GM21515 (cell line): ENCODE data around the gene NUBPL.
"Not testable (repeated sequence)": the region's sequence is repeated elsewhere in the genome, so short reads cannot be mapped to it uniquely, and the experiment has no call there.

Experiments
- ATAC-seq: cut with Tn5 transposase; IDR thresholded peaks from one replicate; pipeline ENCODE4 v1.9.1; 2021; ENCODE audit not compliant: unreplicated experiment

NUBPL gene

GRCh38 chr14:31576949-31577348 lies 15.7 kb downstream of the NUBPL start:
- ATAC-seq, result no peak

- ATAC-seq, result no peak
Measured at GRCh38 chr14:31578266-31578665, 17.1 kb downstream of the NUBPL start.

DNA sequence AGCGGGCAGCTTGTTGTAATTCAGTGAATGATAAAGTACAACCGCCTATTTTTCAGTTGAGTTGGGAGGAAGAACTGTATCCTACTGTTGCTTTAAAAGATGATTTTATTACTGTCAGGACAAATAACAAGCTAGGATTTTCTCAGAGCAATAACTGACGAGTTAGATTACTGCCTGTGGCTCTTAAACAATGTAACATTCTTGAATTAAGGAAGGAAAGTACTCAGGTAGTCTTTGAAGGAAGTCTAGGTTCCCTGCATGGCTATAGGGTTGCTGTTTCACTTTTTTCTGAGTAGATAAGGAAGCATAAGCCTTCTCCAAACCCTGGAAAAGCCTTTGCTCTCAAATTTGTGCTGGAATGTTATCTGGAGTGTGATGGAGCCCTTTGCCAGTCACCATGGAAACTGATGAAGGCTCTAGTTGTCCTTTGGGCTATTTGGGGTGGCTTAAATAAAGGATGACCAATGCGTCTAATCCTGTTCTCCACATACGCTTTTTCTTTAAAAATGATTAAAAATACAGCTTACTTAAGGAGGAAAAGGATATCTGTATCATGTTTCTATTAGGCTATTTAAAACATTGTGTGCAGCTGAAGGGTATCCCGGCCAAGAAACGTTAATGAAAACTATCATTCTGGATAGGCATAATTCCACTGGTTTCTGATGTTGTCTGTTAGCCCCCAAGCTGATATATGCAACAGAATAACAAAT lies 17.7 kb downstream of the NUBPL start:
- ATAC-seq, result no peak

DNA sequence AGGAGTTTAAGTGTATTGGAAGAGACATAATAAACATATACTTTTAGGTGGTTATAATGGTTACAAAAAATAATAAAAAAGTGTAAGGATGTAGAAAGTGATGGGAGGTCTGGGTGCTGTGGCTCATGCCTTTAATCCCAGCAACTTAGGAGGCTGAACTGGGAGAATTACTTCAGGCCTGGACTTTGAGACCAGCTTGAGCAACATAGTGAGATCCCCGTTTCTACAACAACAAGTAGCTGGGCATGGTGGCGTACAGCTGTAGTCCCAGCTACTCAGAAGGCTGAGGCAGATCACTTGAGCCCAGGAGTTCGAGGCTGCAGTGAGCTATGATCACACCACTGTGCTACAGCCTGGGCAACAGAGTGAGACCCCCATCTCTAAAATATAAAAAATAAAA lies 19.0 kb downstream of the NUBPL start:
- ATAC-seq, result no peak

- ATAC-seq, result no peak
Measured at GRCh38 chr14:31582286-31582691, 21.1 kb downstream of the NUBPL start.

DNA sequence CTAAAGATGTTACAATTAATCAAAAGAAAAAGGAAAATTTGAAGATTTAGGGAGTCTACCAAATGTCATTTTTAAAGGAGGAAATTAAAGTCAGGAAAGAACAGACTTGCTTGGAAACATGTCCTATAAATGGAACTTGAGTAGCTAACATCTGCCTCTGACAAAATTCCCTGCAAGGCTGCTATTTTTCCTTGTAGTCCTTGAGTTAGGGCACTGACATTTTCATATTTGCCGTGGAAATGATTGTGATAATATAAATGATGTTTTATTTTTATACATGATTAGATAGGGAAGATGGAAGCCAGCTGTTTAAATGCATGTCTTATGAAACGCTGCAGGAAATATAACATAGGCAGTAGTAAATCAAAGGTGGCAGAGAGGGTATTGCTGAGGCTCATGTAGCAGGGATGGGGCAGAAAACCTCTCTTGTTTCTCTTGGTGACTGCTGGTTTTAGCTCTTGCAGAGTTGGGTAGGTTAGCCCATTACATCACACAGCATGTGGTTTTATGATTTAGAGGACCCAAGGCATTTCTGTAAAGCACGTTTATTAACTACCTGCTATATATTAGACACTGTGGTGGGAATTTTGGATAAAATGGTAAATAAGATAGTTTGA lies 21.7 kb downstream of the NUBPL start:
- ATAC-seq, result no peak

GRCh38 chr14:31590206-31590605 lies 29.0 kb downstream of the NUBPL start:
- ATAC-seq, result no peak

GRCh38 chr14:31592122-31592521 lies 30.9 kb downstream of the NUBPL start:
- ATAC-seq, result no peak

GRCh38 chr14:31592631-31593030 lies 31.4 kb downstream of the NUBPL start:
- ATAC-seq, result no peak

GRCh38 chr14:31596342-31597095 lies 35.3 kb downstream of the NUBPL start:
- no peak for ATAC-seq

DNA sequence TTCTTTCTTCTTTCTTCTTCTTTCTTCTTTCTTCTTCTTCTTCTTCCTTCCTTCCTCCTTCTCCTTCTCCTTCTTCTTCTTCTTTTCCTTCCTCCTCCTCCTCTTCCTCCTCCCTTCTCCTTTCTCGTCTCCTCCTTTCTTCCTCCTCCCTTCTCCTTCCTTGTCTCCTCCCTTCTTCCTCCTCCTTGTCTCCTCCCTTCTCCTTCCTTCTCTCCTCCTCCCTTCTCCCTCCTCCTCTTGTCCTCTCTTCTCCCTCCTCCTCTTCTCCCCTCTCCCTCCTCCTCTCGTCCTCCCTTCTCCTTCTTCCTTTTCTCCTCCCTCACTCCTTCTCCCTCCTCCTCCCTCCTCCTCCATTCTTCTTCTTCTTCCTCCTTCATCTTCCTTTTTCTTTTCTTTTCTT lies 44.5 kb downstream of the NUBPL start:
- no peak for ATAC-seq

GRCh38 chr14:31611778-31612433 lies 50.7 kb downstream of the NUBPL start:
- ATAC-seq, result no peak

- ATAC-seq, result no peak
Measured at GRCh38 chr14:31613188-31613587, 52.0 kb downstream of the NUBPL start.

DNA sequence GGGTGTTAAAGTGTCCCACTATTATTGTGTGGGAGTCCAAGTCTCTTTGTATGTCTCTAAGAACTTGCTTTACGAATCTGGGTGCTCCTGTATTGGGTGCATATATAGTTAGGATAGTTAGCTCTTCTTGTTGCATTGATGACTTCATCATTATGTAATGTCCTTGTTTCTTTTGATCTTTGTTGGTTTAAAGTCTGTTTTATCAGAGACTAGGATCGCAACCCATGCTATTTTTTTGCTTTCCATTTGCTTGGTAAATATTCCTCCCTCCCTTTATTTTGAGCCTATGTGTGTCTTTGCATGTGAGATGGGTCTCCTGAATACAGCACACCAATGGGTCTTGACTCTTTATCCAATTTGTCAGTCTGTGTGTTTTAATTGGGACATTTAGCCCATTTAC lies 57.7 kb downstream of the NUBPL start:
- not testable (repeated sequence) for ATAC-seq

DNA sequence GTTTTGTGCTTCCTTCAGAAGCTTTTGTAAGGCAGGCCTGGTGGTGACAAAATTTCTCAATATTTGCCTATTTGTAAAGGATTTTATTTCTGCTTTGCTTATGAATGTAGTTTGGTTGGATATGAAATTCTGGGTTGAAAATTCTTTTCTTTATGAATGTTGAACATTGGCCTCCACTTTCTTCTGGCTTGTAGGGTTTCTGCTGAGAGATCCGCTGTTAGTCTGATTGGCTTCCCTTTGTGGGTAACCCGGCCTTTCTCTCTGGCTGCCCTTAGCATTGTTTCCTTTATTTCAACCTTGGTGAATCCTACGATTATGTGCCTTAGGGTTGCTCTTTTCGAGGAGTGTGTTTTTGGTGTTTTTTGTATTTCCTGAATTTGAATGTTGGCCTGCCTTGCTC lies 58.2 kb downstream of the NUBPL start:
- no peak for ATAC-seq

- not testable (repeated sequence) for ATAC-seq
Measured at GRCh38 chr14:31620898-31621297, 59.7 kb downstream of the NUBPL start.

DNA sequence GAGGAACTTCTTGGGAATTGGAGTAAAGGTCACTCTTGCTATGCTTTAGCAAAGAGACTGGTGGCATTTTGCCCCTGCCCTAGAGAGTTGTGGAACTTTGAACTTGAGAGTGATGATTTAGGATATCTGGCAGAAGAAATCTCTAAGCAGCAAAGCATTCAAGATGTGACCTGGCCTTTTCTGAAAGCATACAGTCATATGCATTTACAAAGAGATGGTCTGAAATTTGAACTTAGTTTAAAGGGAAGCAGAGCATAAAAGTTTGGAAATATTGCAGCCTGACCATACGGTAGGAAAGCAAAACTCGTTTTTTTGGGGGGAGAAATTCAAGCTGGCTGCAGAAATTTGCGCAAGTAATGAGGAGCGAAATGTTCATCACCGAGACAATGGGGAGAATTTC lies 60.9 kb downstream of the NUBPL start:
- no peak for ATAC-seq

DNA sequence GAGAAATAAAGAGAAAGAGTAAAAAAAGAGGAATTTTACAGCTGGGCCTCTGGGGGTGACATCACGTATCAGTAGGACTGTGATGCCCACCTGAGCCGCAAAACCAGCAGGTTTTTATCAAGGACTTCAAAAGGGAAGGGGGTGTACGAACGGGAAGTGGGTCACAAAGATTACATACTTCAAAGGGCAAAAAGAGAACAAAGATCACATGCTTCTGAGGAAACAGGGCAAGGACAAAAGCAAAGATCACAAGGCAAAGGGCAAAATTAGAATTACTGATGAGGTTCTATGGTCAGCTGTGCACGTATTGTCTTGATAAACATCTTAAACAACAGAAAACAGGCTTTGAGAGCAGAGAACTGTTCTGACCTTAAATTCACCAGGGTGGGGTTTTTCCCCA lies 91.7 kb downstream of the NUBPL start:
- not testable (repeated sequence) for ATAC-seq

DNA sequence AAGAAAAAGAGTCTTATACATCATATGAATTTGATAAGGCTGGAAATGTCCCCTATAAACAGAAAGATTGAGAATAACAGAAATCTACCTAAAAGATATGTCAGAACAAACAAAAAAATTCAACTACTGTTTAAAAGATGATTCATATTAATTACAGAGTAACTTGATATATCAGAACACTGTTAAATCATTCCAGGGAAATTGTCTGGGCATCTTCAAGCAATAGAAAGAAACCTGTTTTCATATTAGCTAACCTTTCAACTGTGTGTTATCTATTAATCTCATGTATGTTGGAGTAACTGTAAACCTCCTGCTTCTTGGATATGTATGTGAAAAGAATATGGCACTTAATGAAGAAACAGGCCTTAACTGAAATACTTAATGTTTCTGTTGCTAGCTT lies 96.7 kb downstream of the NUBPL start:
- no peak for ATAC-seq

GRCh38 chr14:31659278-31659677 lies 98.1 kb downstream of the NUBPL start:
- ATAC-seq, result no peak

- ATAC-seq, result no peak
Measured at GRCh38 chr14:31660191-31660590, 99.0 kb downstream of the NUBPL start.

GRCh38 chr14:31660728-31661127 lies 99.5 kb downstream of the NUBPL start:
- no peak for ATAC-seq
